HG02678 (cell line): ENCODE data around the gene NCAPG2.

Source experiments
- ATAC-seq: cut with Tn5 transposase; IDR thresholded peaks from one replicate; pipeline ENCODE4 v1.9.1; 2021; ENCODE audit warnings: mild to moderate bottlenecking, moderate library complexity; ENCODE audit not compliant: unreplicated experiment

The NCAPG2 gene

DNA sequence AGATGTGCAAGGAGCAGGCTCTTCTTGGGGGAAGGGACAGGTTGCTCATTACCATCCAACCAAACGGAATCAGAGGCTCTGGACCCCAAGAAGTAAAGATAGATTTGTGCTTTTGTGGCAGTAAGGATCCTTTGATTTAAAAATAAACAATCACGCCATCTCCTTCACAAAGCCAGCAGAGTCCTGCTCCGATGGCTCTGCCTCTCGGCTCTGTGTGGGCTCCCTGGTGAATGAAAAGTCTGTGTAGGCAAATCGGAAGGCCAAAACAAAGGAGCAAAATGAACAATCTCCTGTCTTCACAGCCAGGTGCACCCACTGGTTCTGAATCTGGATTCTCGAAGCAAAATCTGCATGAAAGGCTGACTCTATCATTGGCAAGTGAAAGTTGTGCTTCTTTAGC is 120.8 kb downstream of the NCAPG2 start:
- no peak for ATAC-seq

DNA sequence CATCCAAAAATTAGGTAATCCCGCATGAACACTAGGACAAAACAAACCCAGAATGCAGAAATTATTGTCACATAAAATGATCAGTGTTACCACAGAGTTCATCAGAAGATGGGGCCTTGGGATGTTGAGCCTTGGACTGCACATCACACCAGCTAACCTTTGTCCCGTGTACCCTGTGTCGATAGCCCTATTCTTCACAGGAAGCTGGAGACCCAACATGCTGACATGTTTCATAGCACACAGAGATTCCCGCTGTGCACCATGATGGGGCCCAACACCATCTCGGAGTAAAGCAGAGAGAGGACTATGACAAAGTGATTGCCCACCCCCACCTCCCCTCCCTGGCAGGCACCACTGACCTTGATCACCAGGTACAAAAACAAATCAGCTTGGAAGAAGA is 121.5 kb downstream of the NCAPG2 start:
- no peak for ATAC-seq

DNA sequence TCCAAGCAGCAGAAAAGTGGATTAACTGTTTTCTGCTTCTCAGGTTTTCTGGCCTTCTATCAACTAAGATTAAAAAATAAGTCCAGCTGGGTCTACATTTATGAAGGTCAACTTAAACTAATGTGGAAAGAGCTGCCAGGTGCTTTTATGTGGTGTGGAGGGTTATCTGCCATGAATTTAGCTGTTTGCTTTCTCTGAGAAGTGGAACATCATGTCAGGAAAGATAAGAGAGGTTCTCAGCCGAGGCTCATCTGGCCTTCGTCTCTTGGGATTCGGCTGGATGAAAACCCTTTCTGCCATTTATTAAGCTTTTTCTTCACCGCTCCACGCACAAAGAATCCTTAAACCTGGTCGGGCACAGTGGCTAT is 122.5 kb downstream of the NCAPG2 start:
- no peak for ATAC-seq

DNA sequence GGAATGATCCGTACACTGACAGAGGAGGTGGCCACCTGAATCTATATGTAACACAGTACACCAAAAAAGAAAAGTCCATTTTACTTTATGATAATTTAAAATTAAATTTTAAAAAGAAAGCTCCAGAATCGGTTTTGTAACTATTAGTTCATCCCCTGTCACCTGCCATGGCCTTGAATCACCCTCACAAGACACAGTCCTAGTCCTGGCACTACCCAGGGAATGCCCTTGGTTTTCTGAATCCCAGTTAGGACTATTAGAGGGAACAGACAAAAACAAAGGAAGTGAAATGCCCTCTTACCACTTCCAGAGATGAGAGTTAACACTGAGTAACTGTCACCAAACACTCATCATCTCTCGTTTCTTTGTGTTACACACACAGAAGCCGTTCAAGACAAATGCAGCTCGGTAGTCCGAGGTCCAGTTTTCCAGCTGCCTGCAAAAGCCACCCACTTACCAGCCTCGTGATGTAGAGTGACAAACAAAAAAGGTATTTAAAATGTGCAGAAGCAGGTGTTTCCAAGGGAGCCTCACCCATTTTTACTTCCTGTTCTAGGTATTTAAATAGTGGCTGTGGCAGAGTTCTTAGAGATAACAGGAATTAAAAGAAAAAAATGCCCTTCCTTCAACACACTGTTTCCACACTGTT is 123.0 kb downstream of the NCAPG2 start:
- ATAC-seq, result no peak
